Measurements from ENCODE around the gene SNRNP40.

DNA sequence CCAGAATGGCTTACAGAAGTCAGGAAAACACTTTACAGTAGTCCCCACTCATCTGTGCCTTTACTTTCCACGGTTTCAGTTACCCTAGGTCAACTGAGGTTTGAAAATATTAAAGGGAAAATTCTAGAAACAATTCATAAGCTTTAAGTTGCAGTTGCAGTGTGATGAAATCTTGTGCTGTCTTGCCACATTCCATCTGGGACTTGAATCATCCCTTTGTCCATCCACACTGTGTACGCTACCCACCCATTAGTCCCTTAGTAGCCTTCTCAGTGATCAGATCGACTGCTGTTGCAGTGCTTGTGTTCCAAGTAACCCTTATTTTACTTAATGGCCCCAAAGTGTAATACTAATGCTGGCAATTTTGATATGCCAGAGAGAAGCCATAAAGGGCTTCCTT is 30.8 kb upstream of the SNRNP40 start:
- TF ChIP-seq, protein P1, sequence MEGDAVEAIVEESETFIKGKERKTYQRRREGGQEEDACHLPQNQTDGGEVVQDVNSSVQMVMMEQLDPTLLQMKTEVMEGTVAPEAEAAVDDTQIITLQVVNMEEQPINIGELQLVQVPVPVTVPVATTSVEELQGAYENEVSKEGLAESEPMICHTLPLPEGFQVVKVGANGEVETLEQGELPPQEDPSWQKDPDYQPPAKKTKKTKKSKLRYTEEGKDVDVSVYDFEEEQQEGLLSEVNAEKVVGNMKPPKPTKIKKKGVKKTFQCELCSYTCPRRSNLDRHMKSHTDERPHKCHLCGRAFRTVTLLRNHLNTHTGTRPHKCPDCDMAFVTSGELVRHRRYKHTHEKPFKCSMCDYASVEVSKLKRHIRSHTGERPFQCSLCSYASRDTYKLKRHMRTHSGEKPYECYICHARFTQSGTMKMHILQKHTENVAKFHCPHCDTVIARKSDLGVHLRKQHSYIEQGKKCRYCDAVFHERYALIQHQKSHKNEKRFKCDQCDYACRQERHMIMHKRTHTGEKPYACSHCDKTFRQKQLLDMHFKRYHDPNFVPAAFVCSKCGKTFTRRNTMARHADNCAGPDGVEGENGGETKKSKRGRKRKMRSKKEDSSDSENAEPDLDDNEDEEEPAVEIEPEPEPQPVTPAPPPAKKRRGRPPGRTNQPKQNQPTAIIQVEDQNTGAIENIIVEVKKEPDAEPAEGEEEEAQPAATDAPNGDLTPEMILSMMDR (IDR thresholded peaks at IDR 0.05), result no peak
- no peak for TF ChIP-seq POLR2A (IDR thresholded peaks at IDR 0.05)
